ENCODE data around the gene ENOX1.

ENOX1 gene

GRCh38 chr13:43528992-43529391 is 257.8 kb downstream of the ENOX1 start:
- H3K27me3 Mint-ChIP-seq: peaks cover 2% of the 10 kb centered on the region
- no peak for DNase-seq
- CTCF ChIA-PET: no interaction called here
- H3K4me3 Mint-ChIP-seq: no peak overlapping the region
- H3K27ac Mint-ChIP-seq: no peak overlapping the region
- no peaks in the 10 kb centered on the region for H3K9me3 Mint-ChIP-seq
- H3K4me1 Mint-ChIP-seq: no peaks in the 10 kb centered on the region
- H3K36me3 Mint-ChIP-seq: no peaks in the 10 kb centered on the region

- Mint-ChIP-seq H3K4me3 (no peak overlapping the region), H3K4me1 (no peaks in the 10 kb centered on the region), H3K27ac (no peak overlapping the region), H3K27me3 (peaks cover 5% of the 10 kb centered on the region), H3K9me3 (no peaks in the 10 kb centered on the region), H3K36me3 (no peaks in the 10 kb centered on the region)
- CTCF ChIA-PET: no interaction called here
- no peak for DNase-seq
Measured at GRCh38 chr13:43522788-43523187, 264.0 kb downstream of the ENOX1 start.

- Mint-ChIP-seq H3K27me3 (peaks cover 5% of the 10 kb centered on the region), H3K36me3 (no peaks in the 10 kb centered on the region), H3K9me3 (no peaks in the 10 kb centered on the region), H3K4me3 (no peak overlapping the region), H3K27ac (no peak overlapping the region), H3K4me1 (no peaks in the 10 kb centered on the region)
- CTCF ChIA-PET: no interaction called here
- no peak for DNase-seq
Measured at GRCh38 chr13:43520351-43520750, 266.4 kb downstream of the ENOX1 start.

GRCh38 chr13:43518833-43519232 is 267.9 kb downstream of the ENOX1 start:
- H3K9me3 Mint-ChIP-seq: no peaks in the 10 kb centered on the region
- H3K27me3 Mint-ChIP-seq: peaks cover 1% of the 10 kb centered on the region
- no peak for DNase-seq
- CTCF ChIA-PET: no interaction called here
- no peaks in the 10 kb centered on the region for H3K4me1 Mint-ChIP-seq
- no peaks in the 10 kb centered on the region for H3K36me3 Mint-ChIP-seq
- H3K4me3 Mint-ChIP-seq: no peak overlapping the region
- H3K27ac Mint-ChIP-seq: no peak overlapping the region

- H3K9me3 Mint-ChIP-seq: no peaks in the 10 kb centered on the region
- DNase-seq: no peak
- CTCF ChIA-PET: no interaction called here
- no peak overlapping the region for H3K4me3 Mint-ChIP-seq
- no peaks in the 10 kb centered on the region for H3K36me3 Mint-ChIP-seq
- H3K4me1 Mint-ChIP-seq: no peaks in the 10 kb centered on the region
- no peaks in the 10 kb centered on the region for H3K27me3 Mint-ChIP-seq
- no peak overlapping the region for H3K27ac Mint-ChIP-seq
Measured at GRCh38 chr13:43516401-43516833, 270.4 kb downstream of the ENOX1 start.

- H3K27ac Mint-ChIP-seq: no peak overlapping the region
- no peaks in the 10 kb centered on the region for H3K4me1 Mint-ChIP-seq
- CTCF ChIA-PET: no interaction called here
- H3K9me3 Mint-ChIP-seq: no peaks in the 10 kb centered on the region
- H3K4me3 Mint-ChIP-seq: no peak overlapping the region
- DNase-seq: no peak
- no peaks in the 10 kb centered on the region for H3K36me3 Mint-ChIP-seq
- H3K27me3 Mint-ChIP-seq: no peaks in the 10 kb centered on the region
Measured at GRCh38 chr13:43515531-43515930, 271.2 kb downstream of the ENOX1 start.

GRCh38 chr13:43514311-43514710 is 272.5 kb downstream of the ENOX1 start:
- DNase-seq: no peak
- Mint-ChIP-seq H3K27me3 (no peaks in the 10 kb centered on the region), H3K27ac (no peak overlapping the region), H3K9me3 (no peaks in the 10 kb centered on the region), H3K4me3 (no peak overlapping the region), H3K4me1 (no peaks in the 10 kb centered on the region), H3K36me3 (no peaks in the 10 kb centered on the region)
- CTCF ChIA-PET: no interaction called here

GRCh38 chr13:43512221-43512620 is 274.6 kb downstream of the ENOX1 start:
- no peak for DNase-seq
- Mint-ChIP-seq H3K4me3 (no peak overlapping the region), H3K27me3 (no peaks in the 10 kb centered on the region), H3K36me3 (no peaks in the 10 kb centered on the region), H3K9me3 (no peaks in the 10 kb centered on the region), H3K4me1 (no peaks in the 10 kb centered on the region), H3K27ac (no peak overlapping the region)
- CTCF ChIA-PET: no interaction called here

- Mint-ChIP-seq H3K9me3 (no peaks in the 10 kb centered on the region), H3K36me3 (no peaks in the 10 kb centered on the region), H3K4me1 (no peaks in the 10 kb centered on the region), H3K4me3 (no peak overlapping the region), H3K27me3 (no peaks in the 10 kb centered on the region), H3K27ac (no peak overlapping the region)
- DNase-seq: no peak
- CTCF ChIA-PET: no interaction called here
Measured at GRCh38 chr13:43510956-43511901, 275.5 kb downstream of the ENOX1 start.

- Mint-ChIP-seq H3K27me3 (peaks cover 3% of the 10 kb centered on the region), H3K4me3 (no peak overlapping the region), H3K9me3 (no peaks in the 10 kb centered on the region), H3K4me1 (no peaks in the 10 kb centered on the region), H3K27ac (no peak overlapping the region), H3K36me3 (no peaks in the 10 kb centered on the region)
- DNase-seq: no peak
- CTCF ChIA-PET: no interaction called here
Measured at GRCh38 chr13:43495732-43496131, 291.0 kb downstream of the ENOX1 start.

GRCh38 chr13:43494206-43494605 is 292.6 kb downstream of the ENOX1 start:
- no peak overlapping the region for H3K4me3 Mint-ChIP-seq
- no peaks in the 10 kb centered on the region for H3K4me1 Mint-ChIP-seq
- no peaks in the 10 kb centered on the region for H3K9me3 Mint-ChIP-seq
- H3K27me3 Mint-ChIP-seq: peaks cover 3% of the 10 kb centered on the region
- no peaks in the 10 kb centered on the region for H3K36me3 Mint-ChIP-seq
- no peak overlapping the region for H3K27ac Mint-ChIP-seq
- no peak for DNase-seq
- CTCF ChIA-PET: no interaction called here

- CTCF ChIA-PET: no interaction called here
- Mint-ChIP-seq H3K9me3 (no peaks in the 10 kb centered on the region), H3K36me3 (no peaks in the 10 kb centered on the region), H3K4me1 (no peaks in the 10 kb centered on the region), H3K27ac (no peak overlapping the region), H3K4me3 (no peak overlapping the region), H3K27me3 (peaks cover 3% of the 10 kb centered on the region)
- no peak for DNase-seq
Measured at GRCh38 chr13:43493496-43494000, 293.2 kb downstream of the ENOX1 start.

- CTCF ChIA-PET: no interaction called here
- Mint-ChIP-seq H3K27ac (no peak overlapping the region), H3K27me3 (peaks cover 3% of the 10 kb centered on the region), H3K4me1 (no peaks in the 10 kb centered on the region), H3K4me3 (no peak overlapping the region), H3K9me3 (no peaks in the 10 kb centered on the region), H3K36me3 (no peaks in the 10 kb centered on the region)
- DNase-seq: no peak
Measured at GRCh38 chr13:43492745-43493144, 294.0 kb downstream of the ENOX1 start.

GRCh38 chr13:43492311-43492710 is 294.5 kb downstream of the ENOX1 start:
- CTCF ChIA-PET: no interaction called here
- H3K4me3 Mint-ChIP-seq: no peak overlapping the region
- no peaks in the 10 kb centered on the region for H3K36me3 Mint-ChIP-seq
- H3K4me1 Mint-ChIP-seq: no peaks in the 10 kb centered on the region
- H3K9me3 Mint-ChIP-seq: no peaks in the 10 kb centered on the region
- H3K27me3 Mint-ChIP-seq: peaks cover 3% of the 10 kb centered on the region
- DNase-seq: no peak
- H3K27ac Mint-ChIP-seq: no peak overlapping the region

GRCh38 chr13:43489233-43489632 is 297.5 kb downstream of the ENOX1 start:
- no peak overlapping the region for H3K4me3 Mint-ChIP-seq
- H3K27me3 Mint-ChIP-seq: no peaks in the 10 kb centered on the region
- H3K27ac Mint-ChIP-seq: no peak overlapping the region
- H3K9me3 Mint-ChIP-seq: no peaks in the 10 kb centered on the region
- DNase-seq: no peak
- CTCF ChIA-PET: no interaction called here
- H3K36me3 Mint-ChIP-seq: no peaks in the 10 kb centered on the region
- H3K4me1 Mint-ChIP-seq: no peaks in the 10 kb centered on the region

All from activated naive CD4-positive, alpha-beta T cell treated with anti-CD3 and anti-CD28 coated beads, Interleukin-2, amount 10 ng/mL, durations not matched to agents 7 days and 5 days (primary cell).